ENCODE data around the gene LCLAT1.
A peak's percentile ranks its signal among the peaks of the same experiment; 100 is the strongest.

The LCLAT1 gene

GRCh38 chr2:30447149-30448045, at the start of gene LCLAT1:
LCLAT1 (plus strand) TSS chr2:30447246; CDS start chr2:30525591, 78,345 bp downstream.
- DNase-seq = peak; percentile 90

GRCh38 chr2:30398084-30398873, 48.8 kb upstream of the LCLAT1 start:
- DNase-seq = no peak

DNA sequence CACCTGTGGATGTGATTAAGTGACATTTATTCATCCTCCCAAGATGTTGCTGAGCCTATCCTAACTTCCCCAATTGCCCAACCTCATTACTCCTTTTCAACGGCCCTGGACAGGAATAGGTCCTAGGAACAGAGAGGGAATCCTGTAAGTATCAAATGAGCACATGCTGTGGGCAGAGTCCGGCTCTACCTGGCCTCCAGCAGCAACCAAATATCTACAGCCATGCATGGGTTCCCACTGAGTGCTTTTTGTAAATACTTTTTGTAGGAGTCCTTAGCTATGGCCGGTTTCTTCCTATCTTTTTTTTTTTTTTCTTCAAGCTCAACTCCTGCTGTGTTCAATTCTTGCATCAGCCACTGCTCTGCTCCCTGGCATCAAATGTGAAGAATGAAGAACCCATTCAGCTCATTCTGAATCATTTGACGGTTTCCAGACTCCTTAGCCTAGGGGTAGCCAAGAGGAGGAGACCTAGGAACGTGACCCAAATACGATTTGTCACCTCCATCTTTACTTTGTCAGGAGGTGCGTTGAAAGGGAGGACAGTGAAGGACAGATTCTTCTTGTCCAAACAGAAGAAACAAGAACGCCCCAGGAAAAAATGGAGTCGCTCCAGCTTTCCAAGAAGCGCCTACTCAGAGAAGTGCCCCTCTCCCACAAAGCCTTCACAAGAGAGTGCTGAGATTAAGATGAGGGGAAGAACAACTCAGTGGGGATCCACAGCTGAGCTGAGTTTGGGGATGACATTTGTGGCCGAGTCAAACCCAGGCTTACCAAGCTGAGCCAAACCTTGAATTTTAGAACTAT, 46.7 kb upstream of the LCLAT1 start:
- no peak for DNase-seq

DNA sequence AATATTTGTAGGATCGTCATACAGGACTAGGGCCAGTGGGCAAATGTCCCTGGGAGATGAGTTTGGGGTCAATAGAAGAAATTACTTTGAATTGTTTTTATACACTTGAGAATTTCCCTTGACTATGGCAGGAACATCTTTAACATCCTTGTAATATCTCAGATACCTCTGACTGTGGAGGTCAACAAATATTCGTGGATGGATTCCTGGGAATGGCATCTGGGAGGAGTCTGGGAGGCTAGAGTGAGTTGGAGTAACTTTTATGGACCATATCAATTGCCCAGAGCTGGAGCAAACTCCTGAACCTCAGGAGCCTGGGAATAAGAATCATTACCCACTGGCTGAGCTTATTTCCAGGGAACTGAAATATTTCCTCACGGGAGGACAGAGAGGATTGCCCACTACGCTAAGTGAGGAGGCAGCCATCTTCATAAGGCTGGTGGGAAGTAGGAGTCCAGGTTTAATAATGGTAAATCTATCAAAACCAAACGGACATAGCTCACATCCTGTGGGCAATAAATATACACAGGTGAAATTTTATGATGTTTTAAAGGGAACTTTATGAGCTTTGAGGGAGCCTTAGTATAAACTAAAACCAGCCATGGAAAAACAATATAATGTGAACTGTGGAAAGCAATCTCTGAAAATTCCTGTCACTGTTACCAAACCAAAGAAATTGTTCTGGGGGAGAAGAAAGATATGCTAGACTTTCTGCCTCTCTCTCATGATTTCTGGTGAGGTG, 44.4 kb upstream of the LCLAT1 start:
- no peak for DNase-seq

DNA sequence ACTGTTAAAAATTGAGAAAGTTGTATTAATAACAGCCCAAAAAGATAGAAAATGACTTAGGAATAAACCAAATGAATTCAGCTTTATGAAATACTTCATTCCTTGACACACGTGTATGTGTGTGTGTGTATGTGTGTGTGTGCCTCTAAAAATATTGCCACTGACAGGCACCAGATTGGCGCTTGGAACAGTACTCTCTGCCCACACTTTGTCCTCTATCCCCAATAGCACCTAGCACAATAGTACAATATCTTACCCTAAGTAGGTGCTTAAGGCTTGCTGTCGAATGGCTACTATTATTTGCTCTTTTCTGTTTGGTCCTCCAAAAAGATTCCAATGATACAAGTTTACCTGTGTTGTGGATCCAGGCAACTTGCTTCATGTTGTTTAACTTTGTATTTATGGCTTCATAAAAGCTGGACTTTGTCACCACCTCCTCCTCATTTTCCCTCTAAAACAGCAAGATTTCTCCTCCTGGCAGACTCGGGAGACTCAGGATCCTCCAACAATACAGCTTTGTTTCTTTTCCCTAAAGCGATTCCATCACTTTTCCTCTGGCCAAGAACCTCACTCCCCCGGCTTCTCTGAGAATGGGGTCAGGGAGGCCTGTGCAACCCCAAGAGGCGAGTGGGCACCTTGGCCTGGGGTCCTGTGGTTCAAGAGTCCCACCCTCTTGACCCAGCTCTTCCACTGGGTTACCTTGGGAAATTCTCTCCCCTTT, 43.3 kb upstream of the LCLAT1 start:
- DNase-seq = no peak

DNA sequence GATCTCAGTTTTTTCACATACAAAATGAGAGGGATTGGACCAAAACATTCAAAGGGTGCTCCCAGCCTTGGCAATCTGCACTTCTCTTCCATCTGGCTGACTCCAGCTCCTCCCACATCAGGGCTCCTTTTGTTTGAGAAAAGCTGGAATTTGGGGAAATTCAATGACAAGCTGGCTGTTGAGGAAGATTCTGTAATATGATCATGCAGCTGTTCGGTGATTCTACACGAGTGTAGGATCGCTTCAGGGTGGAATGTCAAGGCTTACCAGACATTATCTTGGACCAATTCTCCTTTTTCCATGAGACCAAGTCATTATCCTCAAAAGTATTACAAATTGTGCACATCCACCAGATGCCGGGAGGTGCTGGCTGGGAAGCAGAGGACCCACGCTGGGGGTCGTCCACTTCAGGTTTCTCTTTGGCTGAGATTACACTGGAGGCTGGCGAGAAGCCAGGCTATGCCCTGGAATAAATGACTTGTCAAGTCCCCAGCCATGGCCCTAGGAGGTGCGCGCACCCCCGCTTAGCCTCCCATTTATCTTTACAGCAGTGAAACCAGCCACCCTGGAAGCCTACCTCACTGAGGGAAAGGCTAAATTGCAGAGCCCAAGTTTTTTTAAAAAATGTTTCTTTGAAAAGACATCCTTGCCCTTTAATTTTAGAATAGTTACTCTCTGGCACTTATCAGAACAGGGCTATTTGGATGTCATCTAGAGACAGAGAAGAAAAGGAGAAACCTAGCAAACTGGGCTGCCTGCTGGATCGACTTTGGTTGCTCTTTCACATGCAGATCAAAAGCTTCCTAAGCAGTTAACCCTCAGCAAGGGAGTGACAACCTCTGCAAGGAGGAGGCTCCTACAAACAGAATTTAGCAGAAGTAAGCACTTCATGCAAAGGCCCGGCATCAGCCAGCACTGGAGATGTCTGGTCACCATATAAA, 42.5 kb upstream of the LCLAT1 start:
- DNase-seq = no peak

DNA sequence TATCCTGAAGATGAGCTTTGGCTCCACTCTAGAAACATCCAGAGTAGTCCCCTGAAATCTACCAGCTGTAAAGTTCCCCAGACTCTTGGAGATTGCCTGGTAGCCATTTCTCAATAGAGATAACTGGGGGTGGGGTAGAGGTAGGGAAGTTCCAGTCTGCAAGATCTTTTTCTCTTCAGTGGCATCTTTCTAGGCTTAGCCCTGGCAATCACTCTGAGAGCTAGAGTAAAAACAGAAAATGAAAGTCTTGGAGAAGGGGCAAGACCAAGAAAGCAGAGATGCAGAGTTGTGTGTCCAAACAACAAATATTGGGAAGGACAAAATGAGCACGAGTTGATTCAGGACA, 41.8 kb upstream of the LCLAT1 start:
- no peak for DNase-seq

DNA sequence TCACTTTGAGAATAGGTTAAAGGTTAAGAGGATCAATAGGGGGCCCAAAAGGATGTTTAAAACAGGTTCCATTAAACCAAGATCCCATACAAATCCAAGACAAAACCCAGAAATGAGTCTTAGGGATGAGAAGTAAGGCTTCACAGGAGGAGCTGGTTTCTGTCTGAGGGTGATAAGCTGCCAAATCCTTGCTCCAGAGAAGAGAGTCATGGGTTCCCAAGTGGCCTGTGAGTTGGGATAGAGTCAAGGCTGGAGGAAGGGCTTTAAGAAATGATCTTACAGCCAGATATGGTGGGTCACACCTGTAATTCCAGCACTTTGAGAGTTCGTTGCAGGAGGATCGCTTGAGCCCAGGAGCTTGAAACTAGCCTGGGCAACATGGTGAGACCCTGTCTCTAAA, 40.2 kb upstream of the LCLAT1 start:
- no peak for DNase-seq

GRCh38 chr2:30408961-30409387, 38.1 kb upstream of the LCLAT1 start:
- no peak for DNase-seq

GRCh38 chr2:30410217-30410616, 36.8 kb upstream of the LCLAT1 start:
- DNase-seq = no peak

GRCh38 chr2:30412047-30412683, 34.9 kb upstream of the LCLAT1 start:
- no peak for DNase-seq

DNA sequence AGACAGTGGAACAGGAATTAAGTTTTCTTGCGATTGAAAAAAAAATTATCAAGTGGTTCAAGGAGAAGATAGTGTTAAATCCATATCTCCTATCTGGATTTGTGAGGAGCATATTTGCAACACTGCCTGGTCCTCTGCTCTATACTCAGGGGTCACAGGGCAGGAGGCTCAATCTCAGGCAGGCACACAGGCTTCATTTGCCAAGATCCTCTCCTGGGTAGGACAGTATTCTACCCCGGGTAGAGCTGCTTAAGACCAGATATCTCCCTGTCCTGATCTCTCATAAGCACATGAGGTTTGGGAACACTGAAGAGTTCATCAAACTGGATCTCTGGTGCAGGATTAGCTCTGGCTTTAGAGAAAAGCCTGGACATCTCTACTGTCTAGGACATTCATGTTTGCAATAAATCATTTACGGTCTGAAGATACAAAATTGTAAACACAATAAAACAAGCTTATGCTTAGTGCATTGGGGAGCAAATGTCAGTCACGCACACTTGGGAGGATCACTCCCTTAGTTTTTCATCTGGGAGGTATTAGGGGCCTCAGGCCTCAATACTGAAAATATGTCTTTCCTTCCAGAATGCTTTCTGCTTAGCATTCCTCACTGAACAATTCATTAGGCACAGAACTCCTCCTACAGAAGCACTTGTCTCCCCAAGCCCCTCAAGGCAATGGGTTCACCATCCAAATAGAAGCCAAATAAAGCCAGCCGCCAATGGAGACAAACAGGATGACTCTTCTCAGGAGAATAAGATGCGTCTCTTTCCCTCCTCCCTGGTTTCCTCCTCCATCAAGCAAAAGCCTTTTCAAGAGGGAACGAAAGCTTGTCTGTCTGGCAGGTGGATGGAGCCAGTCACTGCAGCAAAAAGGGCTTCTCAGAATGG, 34.1 kb upstream of the LCLAT1 start:
- DNase-seq = no peak

GRCh38 chr2:30414961-30415360, 32.1 kb upstream of the LCLAT1 start:
- DNase-seq = no peak

DNA sequence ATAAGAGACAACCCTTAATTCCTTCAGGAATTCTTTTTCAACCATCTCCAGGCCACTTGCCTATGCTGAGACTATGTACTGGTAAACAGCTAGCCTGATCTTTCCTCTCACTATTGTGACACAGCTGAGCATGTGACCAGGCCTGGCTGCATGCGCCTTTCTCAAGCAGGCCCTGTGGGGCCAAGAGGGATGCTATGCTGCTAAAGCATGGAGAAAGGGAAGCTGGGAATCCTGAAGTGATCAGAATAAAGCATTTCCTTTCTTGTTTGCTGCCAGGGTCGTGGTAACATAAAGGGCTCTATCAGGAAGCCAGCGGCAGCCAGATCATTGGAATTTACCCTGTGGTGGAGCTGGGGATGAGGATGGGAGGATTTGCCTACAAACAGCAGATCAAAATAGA, 29.8 kb upstream of the LCLAT1 start:
- DNase-seq = no peak

DNA sequence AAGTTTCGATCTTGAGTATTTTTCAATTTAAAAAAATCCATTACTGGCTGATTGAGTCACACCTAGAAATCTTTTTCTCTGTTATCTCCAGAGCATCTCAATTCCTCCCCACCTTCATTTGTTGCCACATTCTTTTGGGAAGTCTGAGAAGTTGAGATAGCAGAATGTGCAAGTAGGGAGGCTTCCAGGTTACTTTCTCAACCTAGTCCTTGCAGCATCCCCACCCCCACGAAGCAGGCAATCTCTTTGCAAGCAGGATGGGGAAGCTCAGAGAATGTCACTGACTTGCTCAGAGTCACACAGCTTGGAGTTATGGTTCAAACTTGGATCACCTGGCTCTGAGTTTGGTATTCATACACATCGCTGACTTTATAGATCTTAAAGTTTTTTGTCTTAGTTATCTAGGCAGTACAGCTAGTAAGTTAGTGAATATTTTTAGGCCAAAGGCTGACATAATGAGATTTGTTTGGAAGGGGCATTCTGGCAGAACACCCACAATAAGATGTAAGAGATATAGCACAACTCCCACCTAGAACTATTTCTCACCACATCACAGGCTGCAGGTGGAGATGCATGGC, 25.9 kb upstream of the LCLAT1 start:
- DNase-seq = no peak

DNA sequence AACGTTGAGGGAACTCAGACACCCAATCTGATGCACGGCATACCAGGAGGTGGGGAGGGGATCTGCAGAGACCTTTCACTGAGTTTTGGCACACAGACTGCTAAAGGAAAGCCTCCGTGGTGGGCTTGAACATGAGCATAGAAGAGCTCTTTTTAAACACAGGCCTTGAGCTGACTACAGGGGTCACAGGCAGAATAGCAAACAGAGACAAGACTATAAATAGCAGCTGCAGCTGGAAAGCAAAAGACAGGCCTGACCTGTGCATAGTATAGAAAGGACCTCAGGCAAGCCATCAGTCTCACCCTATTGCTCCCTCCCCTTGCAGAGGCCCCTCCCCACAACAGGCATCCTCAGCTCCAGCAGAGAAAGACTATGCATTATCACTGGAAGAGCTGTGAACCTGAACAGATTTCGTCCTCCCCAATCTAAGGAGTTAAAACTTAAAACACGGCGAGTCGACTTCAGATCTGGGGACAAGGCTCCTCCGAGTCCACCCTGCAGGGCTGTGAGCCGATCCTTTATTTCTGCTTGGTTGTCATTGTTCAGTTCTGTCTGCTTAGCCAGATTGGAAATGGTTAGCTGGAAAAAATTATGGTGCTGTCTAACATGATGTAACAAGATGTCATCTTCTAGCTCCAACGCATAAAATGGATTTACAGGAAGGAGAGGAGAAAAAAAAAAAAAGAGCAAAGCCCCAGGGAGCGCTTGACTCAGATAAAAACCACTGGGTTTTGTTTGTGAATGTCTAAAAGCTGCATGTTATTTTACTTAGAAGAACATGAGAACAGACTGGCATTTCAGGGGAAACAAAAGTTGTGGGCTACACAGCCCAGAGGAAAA, 25.2 kb upstream of the LCLAT1 start:
- DNase-seq = peak; percentile 20

- peak; percentile 79 for DNase-seq
These were observed 24.5 kb upstream of the LCLAT1 start for GRCh38 chr2:30422444-30423040.

Data from CD4-positive, alpha-beta T cell treated with Interleukin-10 for 1 hour (primary cell).